VCaP (cell line): ENCODE results near the gene SPTAN1.
"Not testable (repeated sequence)": the region's sequence is repeated elsewhere in the genome, so short reads cannot be mapped to it uniquely, and the experiment has no call there.

Source experiments
- H3K27ac ChIP-seq: fragments of 450-650 bp; 2 replicates; pipeline ENCODE4 v1.5.1; 2017
- TF ChIP-seq, protein P1 (sequence below): fragments of 450-650 bp; conservative IDR thresholded peaks from 2 replicates; pipeline ENCODE4 v1.5.1; 2017; ENCODE audit warnings: mild to moderate bottlenecking, moderate library complexity

SPTAN1 gene

DNA sequence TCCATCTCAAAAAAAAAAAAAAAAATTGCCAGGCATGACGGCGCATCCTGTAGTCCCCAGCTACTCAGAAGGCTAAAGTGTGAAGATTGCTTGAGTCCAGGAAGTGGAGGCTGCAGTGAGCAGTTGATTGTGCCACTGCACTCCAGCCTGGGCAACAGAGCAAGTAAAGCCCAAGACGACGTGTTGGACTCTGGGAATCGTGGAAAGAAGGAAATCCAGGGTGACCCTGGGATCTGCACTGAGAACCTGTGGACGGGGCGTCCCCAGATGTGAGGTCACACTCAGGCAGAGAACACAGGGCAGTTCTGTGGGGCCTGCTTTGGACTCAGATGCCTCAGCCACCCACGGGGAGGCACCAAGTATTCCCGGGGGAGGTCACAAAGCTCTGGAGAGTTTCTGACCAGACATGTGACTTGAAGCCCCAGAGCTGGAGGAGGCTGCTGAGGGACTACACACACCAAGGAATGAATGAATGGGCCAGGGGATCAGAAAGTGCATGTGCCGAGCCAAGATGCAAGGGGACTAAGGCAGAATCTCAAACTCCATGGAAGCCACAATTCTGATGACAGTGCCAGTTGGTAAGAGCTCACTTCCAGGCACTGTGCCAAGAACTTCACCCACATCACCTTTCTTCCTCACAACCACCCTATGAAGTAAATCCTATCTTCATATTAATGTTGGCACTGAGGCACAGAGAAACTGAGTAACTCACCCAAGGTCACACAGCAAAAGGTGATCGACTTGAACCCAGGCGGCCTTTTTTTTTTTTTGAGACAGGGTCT, 91.3 kb downstream of the SPTAN1 start:
- H3K27ac ChIP-seq = no peak overlapping the region

DNA sequence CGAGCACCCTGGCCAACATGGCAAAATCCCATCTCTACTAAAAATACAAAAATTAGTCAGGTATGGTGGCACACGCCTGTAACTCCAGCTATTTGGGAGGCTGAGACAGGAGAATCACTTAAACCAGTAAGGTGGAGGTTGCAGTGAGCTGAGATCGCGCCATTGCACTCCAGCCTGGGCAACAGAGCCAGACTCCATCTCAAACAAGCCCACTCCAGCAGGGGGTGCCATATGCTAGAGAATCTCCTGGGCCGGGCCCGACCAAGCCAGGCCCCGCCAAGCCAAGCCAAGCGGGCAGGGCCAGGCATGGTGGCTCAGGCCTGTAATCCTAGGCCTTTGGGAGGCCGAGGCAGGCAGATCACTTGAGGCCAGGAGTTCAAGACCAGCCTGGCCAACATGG, 95.8 kb downstream of the SPTAN1 start:
- TF ChIP-seq, protein P1, sequence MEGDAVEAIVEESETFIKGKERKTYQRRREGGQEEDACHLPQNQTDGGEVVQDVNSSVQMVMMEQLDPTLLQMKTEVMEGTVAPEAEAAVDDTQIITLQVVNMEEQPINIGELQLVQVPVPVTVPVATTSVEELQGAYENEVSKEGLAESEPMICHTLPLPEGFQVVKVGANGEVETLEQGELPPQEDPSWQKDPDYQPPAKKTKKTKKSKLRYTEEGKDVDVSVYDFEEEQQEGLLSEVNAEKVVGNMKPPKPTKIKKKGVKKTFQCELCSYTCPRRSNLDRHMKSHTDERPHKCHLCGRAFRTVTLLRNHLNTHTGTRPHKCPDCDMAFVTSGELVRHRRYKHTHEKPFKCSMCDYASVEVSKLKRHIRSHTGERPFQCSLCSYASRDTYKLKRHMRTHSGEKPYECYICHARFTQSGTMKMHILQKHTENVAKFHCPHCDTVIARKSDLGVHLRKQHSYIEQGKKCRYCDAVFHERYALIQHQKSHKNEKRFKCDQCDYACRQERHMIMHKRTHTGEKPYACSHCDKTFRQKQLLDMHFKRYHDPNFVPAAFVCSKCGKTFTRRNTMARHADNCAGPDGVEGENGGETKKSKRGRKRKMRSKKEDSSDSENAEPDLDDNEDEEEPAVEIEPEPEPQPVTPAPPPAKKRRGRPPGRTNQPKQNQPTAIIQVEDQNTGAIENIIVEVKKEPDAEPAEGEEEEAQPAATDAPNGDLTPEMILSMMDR = peak; percentile 26; the same call in 1 of the 2 replicates
- not testable (repeated sequence) for H3K27ac ChIP-seq

More for the DNA sequence above, 91.3 kb downstream of the SPTAN1 start:
- TF ChIP-seq, protein P1 = no peak

DNA sequence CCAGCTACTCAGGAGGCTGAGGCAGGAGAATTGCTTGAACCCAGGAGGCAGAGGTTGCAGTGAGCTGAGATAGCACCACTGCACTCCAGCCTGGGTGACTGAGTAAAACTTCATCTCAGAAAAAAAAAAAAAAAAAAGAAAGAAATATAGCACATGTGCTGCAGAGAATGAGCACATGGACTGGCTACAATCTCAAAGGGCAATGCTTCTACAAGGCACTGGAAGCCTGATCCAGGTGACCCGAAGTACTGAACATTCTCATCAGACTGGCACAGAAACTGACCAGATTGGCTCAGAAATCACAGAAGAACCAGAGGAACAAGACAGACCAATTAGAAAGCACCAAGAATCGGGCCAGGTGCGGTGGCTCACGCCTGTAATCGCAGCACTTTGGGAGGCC, 99.4 kb downstream of the SPTAN1 start:
- H3K27ac ChIP-seq = no peak overlapping the region

DNA sequence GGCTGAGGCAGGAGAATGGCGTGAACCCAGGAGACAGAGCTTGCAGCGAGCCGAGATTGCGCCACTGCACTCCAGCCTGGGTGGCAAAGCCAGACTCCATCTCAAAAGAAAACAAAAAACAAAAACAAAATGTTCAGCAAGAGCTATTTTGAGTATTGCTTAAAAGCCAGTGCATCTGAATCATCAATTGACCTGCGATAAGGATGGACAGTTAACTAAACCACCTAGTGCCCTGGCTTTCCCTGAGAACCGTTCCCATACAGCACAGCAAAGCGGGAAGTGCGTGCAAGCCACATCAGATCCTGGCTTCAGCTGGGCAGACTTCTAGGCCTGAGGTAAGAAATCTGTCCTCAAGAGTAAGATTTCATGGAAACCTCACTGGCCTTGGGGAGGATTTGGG, 101.5 kb downstream of the SPTAN1 start:
- H3K27ac ChIP-seq = no peak overlapping the region
- TF ChIP-seq, protein P1 = no peak

More for the DNA sequence above, 99.4 kb downstream of the SPTAN1 start:
- TF ChIP-seq, protein P1 = no peak

DNA sequence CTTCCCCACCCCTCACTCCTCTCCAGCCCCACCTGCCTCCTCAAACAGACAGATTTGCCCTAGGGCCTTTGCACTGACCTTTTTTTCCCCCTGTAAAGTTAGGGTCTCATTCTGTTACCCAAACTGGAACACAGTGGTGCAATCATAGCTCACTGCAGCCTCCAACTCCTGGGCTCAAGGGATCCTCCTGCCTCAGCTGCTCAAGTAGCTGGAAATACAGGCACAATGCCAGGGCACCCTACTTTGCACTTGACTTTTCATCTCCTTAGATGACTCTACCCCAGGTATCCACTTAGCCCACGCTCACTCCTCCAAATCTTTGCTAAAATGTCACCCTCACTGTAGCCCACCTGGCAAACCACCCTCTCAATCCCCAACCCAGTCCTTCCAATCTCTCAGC, 102.1 kb downstream of the SPTAN1 start:
- TF ChIP-seq, protein P1 = no peak
- H3K27ac ChIP-seq = no peak overlapping the region

DNA sequence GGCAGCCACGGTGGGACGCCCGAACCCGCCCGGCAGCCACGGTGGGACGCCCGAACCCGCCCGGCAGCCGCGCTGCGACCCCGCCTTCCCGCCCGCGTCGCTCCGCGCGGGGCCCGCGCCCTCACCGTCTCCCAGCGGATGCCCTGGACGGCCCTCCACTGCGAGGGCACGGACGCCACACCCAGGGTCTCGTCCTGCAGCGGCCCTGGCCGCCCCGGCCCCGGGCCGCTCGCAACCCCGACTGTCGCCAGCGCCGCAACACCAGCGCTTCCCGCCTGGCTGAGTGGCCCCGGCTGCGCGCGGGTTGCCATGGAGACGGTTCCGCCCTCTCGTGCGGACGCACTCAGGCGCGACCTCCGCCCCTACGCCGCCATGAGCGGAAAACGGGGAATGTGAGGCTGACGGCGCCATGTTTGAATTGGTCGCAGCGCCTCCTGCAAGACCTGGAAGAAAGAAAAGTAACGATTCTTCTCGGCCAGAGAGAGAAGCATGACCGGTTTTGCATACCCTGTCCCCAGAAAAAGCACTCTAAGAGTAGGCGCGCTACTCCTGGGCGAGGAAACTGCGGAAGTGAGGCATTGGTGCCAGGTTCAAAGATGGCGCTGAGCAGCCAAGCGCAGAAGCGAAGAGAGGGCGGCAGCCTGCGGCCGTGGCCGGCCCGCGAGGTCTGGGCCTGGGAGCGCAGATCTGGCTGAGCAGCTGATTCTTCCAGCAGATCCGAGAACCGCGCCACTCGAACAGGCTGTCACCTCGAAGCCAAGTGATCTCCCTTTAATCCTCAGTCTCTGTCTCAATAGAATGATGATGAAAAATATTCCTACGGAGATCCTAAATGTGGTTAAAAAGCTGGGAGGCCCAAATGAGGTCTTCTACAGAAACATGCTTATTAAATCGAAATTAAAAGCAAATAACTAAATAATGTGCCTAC, 104.3 kb downstream of the SPTAN1 start, which contains the start of gene DYNC2I2:
Gene DYNC2I2 (minus strand): TSS at position 432 of the 928 bp plus-strand sequence. CDS start 121 bp downstream, at position 311.
- TF ChIP-seq, protein P1 = no peak
- peak within 1 kb of the TSS; percentile 100 for H3K27ac ChIP-seq

DNA sequence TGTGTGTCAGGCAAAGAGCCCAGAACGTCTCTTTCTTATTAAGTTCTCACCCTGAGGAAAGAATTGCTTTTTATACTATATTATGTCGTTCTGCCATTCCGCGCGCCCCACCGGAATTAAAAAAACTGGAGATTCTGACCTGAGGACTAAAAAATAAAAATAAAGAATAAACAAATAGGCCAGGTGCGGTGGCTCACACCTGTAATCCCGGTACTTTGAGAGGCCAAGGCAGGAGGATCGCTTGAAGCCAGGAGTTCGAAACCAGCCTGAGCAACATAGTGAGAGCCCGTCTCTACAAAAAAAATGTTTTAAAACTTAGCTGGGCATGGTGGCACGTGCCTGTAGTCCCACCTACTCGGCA, 104.9 kb downstream of the SPTAN1 start:
- H3K27ac ChIP-seq = peak overlapping the region; percentile 100
- TF ChIP-seq, protein P1 = no peak
